Stimulated activated naive CD8-positive, alpha-beta T cell treated with anti-CD3 and anti-CD28 coated beads, Interleukin-15, Interleukin-2, amounts not matched to agents 100 U/mL and 50 U/mL, for 24 hours (primary cell): ENCODE results near the gene APBA2.
A peak's percentile ranks its signal among the peaks of the same experiment; 100 is the strongest.

Experiments
- ATAC-seq: fragments of 150-1000 bp; cut with Tn5 transposase; one replicate; pipeline ENCODE4 v1.10.0; 2021
- DNase-seq: peaks from one replicate; pipeline ENCODE4 v3.0.0; 2021

APBA2 gene

GRCh38 chr15:28984421-28985315, 98.9 kb downstream of the APBA2 start:
- peak; percentile 35 for DNase-seq

GRCh38 chr15:28985316-28985645, 99.5 kb downstream of the APBA2 start:
- ATAC-seq (no peak), DNase-seq (no peak)

More at GRCh38 chr15:28984421-28985315, 98.9 kb downstream of the APBA2 start:
- peak; percentile 79 for ATAC-seq

- no peak for DNase-seq
- ATAC-seq, result no peak
These were observed 99.9 kb downstream of the APBA2 start for GRCh38 chr15:28985691-28986090.

DNA sequence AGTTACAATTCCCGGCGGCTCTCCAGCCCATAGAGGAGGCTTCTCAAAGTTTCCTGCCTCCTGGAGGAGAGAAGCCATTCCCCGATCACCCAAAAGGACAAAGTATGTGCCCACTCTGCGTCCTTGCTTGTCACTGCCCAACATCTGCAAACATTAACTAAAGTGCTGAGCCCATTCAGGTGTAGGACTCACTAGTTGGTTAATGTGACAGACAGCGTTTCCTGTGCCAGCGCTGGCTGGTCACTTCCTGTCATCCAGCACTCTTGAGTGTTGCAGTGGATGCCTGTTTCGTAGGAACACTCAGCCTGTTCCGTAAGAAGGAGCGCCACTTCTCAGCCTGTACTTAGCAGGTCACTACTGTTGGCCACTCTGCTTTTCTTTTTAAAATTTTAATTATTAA, 100.3 kb downstream of the APBA2 start:
- DNase-seq, result no peak
- no peak for ATAC-seq

DNA sequence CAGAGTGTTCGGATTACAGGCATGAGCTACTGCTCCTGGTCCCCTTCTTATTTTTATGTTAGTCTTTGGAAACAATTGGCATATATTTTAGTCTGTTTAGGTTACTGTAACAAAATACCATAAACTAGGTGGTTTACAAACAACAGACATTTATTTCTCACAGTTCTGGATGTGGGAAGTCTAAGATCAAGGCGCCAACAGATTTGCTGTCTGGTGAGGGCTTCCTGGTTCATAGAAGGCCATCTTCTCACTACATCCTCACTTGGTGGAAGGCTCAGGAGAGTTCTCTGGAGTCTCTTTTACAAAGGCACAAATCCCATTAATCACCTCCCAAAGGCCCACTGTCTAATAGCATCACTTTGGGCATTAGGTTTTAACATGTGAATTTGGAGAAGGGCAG, 101.0 kb downstream of the APBA2 start:
- ATAC-seq (no peak), DNase-seq (no peak)

DNA sequence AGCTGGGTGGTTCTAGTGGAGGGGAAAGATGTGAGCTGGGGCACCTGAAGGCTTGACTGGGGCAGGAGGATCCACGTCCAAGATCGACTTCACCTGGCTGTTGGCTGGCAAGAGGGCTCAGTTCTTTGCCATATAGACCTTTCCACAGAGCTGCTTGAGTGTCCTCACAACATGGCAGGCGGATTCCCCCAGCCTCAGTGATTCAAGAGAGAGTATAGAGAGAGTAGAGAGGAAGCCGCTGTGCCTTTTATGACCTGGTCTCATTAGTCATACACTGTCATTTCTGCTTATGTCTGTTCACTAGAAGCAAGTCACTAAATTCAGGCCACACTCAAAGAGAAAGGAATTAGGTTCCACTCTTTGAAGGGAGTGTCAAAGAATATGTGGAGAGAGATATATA, 101.6 kb downstream of the APBA2 start:
- no peak for DNase-seq
- ATAC-seq, result no peak

GRCh38 chr15:28989239-28989830, 103.6 kb downstream of the APBA2 start:
- ATAC-seq (peak; percentile 66), DNase-seq (peak; percentile 42)

DNA sequence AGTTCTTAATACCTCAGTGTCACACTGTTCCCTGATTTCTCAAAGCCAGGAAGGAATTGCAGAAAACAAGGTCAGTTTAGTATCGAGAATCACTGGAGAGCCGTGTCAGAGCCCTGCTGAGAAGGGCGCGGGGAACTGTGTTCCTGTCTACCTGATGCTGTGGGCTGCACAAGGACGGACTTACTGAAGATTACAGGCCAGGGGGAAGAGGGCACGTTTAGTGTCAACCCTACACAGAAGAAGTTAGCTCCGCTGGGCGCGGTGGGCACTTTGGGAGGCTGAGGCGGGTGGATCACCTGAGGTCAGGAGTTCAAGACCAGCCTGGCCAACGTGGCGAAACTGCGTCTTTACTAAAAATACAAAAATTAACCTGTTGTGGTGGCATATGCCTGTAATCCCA, 104.1 kb downstream of the APBA2 start:
- no peak for ATAC-seq
- DNase-seq, result no peak

DNA sequence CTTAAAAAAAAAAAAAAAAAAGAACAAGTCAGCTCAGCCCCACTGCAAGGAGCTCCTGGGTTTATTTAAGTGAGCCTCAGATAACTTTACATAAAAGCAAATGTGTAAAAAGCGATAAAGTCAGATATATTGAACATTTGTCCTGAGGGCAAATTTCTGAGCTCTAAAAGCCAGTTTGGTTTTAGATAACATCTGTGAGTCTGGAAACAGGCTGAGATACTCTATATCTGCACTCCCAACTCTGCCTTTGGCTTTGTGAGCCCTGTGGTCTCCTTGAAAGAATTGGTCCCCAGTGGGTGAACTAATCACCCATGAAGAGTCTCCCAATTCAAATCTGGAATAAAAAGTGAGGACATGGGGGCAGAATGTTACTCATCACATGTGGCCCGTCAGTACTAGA, 104.6 kb downstream of the APBA2 start:
- DNase-seq, result no peak
- no peak for ATAC-seq

GRCh38 chr15:28991236-28992171, 105.7 kb downstream of the APBA2 start:
- DNase-seq (no peak), ATAC-seq (no peak)

- no peak for DNase-seq
- ATAC-seq, result no peak
These were observed 106.6 kb downstream of the APBA2 start for GRCh38 chr15:28992336-28992864.

- no peak for DNase-seq
- no peak for ATAC-seq
These were observed 107.4 kb downstream of the APBA2 start for GRCh38 chr15:28993051-28993719.

DNA sequence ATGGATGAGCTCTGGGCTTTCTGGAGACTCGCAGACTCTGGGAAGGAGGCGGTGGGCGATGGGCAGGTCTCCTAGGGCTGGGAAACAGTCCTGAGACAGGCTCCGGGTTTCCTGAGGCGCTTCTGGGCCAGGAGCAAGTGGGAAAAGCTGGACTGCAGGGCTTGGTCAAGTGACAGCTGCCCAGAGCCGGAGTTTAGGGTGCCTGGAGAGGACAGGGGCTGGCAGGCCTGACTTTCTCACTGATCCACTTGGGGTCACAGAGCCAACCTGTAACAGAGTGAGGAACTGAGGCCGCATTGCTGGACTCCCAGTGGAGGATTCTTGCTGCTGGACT, 107.9 kb downstream of the APBA2 start:
- no peak for ATAC-seq
- no peak for DNase-seq

DNA sequence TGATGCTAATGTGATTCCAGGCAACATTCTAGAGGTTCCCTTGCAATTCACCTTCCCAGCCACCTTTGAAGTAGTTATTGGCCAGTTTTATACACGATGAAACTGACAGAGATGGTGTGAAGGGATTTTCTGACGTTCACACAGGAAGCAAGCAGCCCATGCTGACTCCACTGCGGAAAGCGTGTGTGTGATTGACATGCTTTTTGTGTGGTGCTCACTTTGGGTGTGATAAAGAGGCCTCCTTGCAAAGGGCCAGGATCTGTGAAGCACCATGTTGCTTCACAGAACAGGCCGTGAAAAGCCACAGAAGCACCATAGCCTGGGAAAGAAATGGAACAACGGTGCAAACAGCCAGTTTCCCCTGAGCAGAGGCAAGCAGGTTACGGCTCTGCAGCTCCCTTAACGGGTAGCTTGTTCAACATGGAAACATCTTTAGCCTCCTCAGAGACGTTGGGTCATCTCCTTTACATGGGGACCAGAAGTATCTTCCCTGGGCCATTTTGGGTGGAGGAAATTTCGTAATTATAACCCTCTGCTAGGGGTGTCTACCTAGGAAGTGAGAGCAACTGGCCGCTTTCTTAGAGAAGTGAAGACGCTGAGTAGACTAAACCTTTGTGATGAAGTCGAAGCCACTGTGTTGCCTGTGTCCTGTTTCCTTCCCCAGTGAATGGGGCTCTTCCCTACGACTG, 108.5 kb downstream of the APBA2 start:
- DNase-seq (peak; percentile 40), ATAC-seq (peak; percentile 72)

DNA sequence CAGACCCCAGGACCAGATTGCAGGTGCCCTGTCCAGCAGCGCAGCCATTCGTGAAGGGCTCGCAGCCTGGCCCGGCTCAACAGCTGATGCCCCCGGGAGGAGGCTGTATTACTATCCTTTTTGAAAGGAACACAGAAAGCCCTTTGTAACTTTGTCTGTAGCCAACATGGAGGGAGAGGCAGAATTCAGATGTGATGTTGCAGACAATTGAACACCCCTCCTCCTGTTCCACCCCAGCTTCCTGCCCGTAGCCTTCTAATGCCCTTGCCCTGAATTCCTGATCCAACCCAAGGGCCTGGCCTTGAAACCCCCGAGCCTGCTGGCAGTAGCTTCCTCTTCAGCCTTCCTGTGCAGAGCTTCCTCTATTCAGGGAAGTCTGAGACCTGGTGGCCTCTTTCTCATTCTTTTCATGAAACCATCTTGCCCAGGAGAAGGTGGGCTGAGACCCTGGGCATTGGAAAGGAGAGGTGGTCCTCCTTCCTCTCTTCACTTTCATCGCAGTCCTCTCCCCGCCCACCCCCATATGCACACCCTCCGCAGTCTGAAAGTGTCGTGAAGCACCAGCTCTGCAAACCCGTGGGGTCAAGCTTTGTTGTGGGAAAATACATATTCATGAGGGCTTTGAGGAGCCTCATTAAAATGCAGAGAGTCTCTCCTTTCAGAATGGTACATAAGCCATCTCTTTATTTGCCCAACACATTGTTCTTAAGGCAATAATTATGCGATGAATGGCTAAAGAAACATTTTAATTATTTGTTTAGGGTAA, 109.2 kb downstream of the APBA2 start:
- DNase-seq (no peak), ATAC-seq (no peak)

DNA sequence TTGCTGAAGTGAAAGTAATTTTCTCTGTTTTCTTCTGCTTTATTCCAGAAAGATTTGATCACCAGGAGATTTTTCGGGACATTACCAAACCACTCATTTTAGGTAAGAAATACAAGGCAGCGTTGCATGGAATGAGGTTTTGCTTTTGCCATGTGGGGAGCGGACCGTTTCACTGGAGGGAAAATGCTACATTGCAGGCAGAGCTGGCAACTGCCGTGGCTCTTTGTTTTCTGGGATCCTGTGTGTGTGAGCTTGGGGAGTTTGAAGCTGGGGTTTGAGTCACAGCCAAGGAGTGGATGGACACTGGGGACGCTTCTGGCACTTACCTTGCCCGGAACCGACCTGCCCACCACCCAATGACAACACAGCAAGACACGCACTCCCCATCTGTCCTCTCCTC, 109.9 kb downstream of the APBA2 start:
- DNase-seq, result no peak
- ATAC-seq, result no peak

GRCh38 chr15:28996289-28996688, 110.5 kb downstream of the APBA2 start:
- DNase-seq (no peak), ATAC-seq (no peak)

DNA sequence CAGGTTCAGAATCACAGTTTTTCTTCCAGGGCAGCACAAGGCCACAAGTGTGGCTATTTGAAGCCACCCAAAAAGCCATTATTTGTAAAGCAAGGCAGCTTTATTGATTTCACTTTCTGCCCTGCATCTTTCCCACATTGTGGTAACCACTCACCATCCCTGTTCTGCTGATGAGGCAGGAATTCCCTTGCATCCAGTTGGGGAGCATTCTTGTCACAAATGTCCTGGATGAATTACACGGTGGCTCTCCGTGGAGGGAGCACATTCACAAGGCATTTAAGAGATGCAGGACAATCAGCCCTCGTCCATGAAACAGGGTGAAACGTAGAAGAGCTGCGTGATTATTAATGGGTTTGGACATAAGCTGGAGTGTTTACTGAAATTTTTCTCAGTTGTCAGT, 111.2 kb downstream of the APBA2 start:
- DNase-seq (no peak), ATAC-seq (no peak)

DNA sequence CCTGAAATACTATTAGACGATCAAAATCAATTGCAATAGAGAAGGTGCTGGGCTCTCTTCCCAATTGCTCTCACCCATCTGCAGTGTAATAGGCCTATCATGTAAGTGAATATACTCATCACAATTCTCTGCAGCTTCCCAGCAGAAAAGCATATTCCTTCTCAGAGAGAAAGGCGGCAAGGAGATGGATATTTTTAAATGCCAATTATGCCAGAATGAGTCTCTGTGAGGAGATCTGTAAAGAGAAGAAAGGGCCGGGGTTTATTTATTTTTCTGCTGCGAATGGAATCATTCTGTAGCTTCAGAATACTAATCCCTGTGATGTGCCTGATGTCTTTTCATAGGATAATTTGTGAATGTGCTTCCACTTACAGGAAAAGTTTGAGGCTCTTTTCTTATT, 112.0 kb downstream of the APBA2 start:
- no peak for ATAC-seq

DNA sequence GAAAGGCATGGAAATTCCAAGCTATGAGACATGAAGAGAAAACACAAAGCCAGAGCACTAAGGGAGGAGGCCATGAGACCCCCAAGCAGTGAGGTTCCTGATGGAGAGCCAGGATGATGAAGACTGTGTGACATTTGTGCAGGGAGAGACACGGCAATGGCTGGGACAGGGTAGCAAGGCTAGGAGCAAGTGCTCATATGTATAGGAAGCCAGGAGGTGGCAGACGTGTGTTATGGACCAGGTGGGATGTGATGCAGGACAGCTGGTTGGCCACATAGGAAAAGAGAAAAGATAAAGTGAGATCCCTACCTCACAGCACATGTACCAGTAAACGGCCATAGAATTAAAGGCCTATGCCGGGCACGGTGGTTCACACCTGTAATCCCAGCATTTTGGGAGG, 112.7 kb downstream of the APBA2 start:
- no peak for DNase-seq
- ATAC-seq, result no peak

More for the DNA sequence above, 112.0 kb downstream of the APBA2 start:
- DNase-seq, result no peak
